ENCODE results near the gene CCDC88A. TPM values are rescaled to one million over a fixed set of nuclear protein-coding genes. Genes with fewer than 3 reads are reported as not detected.
"Not testable (repeated sequence)": the region's sequence is repeated elsewhere in the genome, so short reads cannot be mapped to it uniquely, and the experiment has no call there.

Gene CCDC88A
- total and polyA plus RNA-seq, 2 donors, result 39.6 to 40.8 TPM

DNA sequence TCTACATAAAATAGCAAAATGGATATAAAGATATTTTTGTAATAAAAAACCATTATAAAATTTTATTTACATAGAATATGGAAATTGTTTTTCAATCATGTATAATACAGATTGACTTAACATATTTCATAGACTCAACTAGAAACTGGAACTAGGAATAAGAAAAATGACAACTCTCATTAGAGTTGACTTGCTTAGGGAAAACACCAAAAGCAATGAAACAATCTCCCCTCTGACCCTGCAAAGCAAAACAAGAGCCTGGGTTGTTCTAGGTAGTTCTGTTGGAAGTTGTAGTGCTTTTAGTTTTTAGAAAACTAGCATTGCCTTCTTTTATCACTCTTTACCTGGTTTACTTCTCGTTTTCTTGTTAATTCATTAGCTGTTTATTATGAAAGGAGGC, 118.4 kb downstream of the CCDC88A start:
- H3K27me3 ChIP-seq (ENCODE audit: control insufficient read depth in 2 of 2, insufficient read depth in 1 of 2, low read length in 1 of 2), result no peaks in the 10 kb centered on the region
- 100% methylated on average over 1 of the region's 1 CpG for WGBS

DNA sequence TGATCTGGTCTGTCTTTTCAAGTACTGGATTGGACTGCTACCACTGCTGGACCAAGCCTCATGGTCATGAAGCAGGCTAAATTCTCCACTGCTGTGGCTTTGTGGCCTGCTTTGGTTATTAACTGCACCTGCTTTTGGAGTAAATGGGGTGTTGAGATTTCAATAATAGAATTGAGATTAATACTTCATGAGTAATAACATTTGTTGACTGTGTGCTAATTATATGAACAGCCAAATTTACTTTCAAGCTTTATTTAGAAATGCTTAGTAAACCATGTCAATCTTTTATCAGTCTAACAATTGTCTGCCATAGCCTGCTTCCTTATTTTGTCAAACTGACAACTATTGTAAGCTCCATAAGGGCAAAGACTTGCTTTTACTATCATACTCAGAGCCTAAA, 123.3 kb downstream of the CCDC88A start:
- no peaks in the 10 kb centered on the region for H3K27me3 ChIP-seq (ENCODE audit: control insufficient read depth in 2 of 2, insufficient read depth in 1 of 2, low read length in 1 of 2)

More for the DNA sequence above, 118.4 kb downstream of the CCDC88A start:
- Histone ChIP-seq H3K4me1 (ENCODE audit: control insufficient read depth in 2 of 2, insufficient read depth in 2 of 2, low read length in 2 of 2) (no peaks in the 10 kb centered on the region), H3K27ac (ENCODE audit: low read depth in 1 of 2, low read length in 1 of 2) (no peak overlapping the region), H3K4me3 (ENCODE audit: low read length in 2 of 2) (no peak overlapping the region), H3K9me3 (ENCODE audit: control insufficient read depth in 2 of 2, insufficient read depth in 1 of 2, low read length in 1 of 2) (no peaks in the 10 kb centered on the region), H3K36me3 (ENCODE audit: control insufficient read depth in 2 of 2, insufficient read depth in 2 of 2, low read length in 1 of 2) (peaks cover 7 to 29% of the 10 kb centered on the region in 2 donors)
- no peak for DNase-seq (ENCODE audit: low read depth in 6 of 9, low spot score in 9 of 9)

DNA sequence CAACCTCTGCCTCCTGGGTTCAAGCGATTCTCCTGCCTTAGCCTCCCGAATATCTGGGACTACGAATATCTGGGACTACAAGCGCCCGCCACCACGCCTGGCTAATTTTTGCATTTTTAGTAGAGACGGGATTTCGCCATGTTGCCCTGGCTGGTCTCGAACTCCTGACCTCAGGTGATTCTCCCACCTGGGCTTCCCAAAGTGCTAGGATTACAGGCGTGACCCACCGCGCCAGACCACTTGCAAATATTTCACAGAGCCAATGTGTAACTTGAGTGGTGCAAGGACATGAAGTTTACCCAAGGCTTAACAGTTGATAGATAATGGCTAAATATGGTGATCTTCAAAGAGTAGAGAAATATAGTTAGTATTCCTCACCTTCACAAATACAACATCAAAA, 136.6 kb downstream of the CCDC88A start:
- H3K27ac ChIP-seq (ENCODE audit: low read depth in 1 of 2, low read length in 1 of 2), result no peak overlapping the region
- WGBS, result 97% methylated on average over 12 of the region's 12 CpGs

More for the DNA sequence above, 123.3 kb downstream of the CCDC88A start:
- no peak overlapping the region for H3K27ac ChIP-seq (ENCODE audit: low read depth in 1 of 2, low read length in 1 of 2)
- DNase-seq (ENCODE audit: low read depth in 6 of 9, low spot score in 9 of 9), result no peak
- no peaks in the 10 kb centered on the region for H3K4me1 ChIP-seq (ENCODE audit: control insufficient read depth in 2 of 2, insufficient read depth in 2 of 2, low read length in 2 of 2)
- H3K4me3 ChIP-seq (ENCODE audit: low read length in 2 of 2), result no peak overlapping the region
- peaks cover 12 to 35% of the 10 kb centered on the region in 2 donors for H3K36me3 ChIP-seq (ENCODE audit: control insufficient read depth in 2 of 2, insufficient read depth in 2 of 2, low read length in 1 of 2)
- H3K9me3 ChIP-seq (ENCODE audit: control insufficient read depth in 2 of 2, insufficient read depth in 1 of 2, low read length in 1 of 2), result no peaks in the 10 kb centered on the region

DNA sequence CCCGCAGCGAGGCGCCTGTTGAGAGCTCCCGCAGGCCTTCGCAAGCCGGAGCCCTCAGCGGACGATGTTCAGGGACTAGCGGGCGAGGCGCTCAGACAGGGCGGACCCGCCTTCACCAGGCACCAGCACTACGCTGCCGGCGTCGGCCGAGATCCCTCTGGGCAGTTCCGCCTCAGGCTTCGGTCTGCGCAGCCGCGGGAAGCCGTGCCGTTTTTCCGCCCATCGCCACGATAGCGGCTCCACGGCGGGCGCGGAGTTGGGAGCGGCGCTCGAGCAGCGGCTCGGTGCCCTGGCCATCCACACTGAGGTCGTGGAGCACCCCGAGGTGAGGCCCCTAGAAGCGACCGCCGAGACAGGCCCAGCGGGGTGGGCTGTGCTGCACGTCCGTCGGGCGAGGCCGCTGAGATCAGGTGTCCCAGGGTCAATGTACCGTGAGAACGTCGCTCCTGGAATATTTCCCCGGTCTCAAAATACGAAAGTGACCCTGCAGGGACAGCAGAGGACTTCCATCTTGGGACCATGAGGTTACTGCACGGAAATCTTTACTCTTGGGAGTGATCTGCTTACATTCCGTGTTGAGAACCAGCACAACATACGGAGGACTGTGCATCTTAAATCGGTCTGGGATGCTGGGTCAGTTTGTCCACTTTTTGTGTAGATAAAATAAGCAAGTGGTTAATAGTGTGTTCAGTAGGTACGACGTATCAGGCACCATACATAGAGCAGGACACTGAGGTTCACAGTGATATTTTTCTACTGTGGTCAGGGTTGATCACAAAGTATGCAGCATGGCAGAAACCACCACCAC, 137.3 kb downstream of the CCDC88A start:
- H3K9me3 ChIP-seq (ENCODE audit: control insufficient read depth in 2 of 2, insufficient read depth in 1 of 2, low read length in 1 of 2), result peaks cover 0 to 1% of the 10 kb centered on the region in 2 donors
- H3K27me3 ChIP-seq (ENCODE audit: control insufficient read depth in 2 of 2, insufficient read depth in 1 of 2, low read length in 1 of 2), result peaks cover 0 to 2% of the 10 kb centered on the region in 2 donors
- peak overlapping the region; percentile 76 to 91 for H3K27ac ChIP-seq (ENCODE audit: low read depth in 1 of 2, low read length in 1 of 2)
- peaks cover 4 to 10% of the 10 kb centered on the region in 2 donors for H3K4me1 ChIP-seq (ENCODE audit: control insufficient read depth in 2 of 2, insufficient read depth in 2 of 2, low read length in 2 of 2)
- H3K4me3 ChIP-seq (ENCODE audit: low read length in 2 of 2), result peak overlapping the region; percentile 81
- WGBS, result 4% methylated on average over 60 of the region's 60 CpGs
- H3K36me3 ChIP-seq (ENCODE audit: control insufficient read depth in 2 of 2, insufficient read depth in 2 of 2, low read length in 1 of 2), result peaks cover 0 to 3% of the 10 kb centered on the region in 2 donors
- peak; percentile 47 to 88 (median 62) for DNase-seq (ENCODE audit: low read depth in 6 of 9, low spot score in 9 of 9)

More for the DNA sequence above, 136.6 kb downstream of the CCDC88A start:
- Histone ChIP-seq H3K27me3 (ENCODE audit: control insufficient read depth in 2 of 2, insufficient read depth in 1 of 2, low read length in 1 of 2) (peaks cover 0 to 2% of the 10 kb centered on the region in 2 donors), H3K4me3 (ENCODE audit: low read length in 2 of 2) (no peak overlapping the region), H3K4me1 (ENCODE audit: control insufficient read depth in 2 of 2, insufficient read depth in 2 of 2, low read length in 2 of 2) (peaks cover 4 to 10% of the 10 kb centered on the region in 2 donors), H3K36me3 (ENCODE audit: control insufficient read depth in 2 of 2, insufficient read depth in 2 of 2, low read length in 1 of 2) (peaks cover 0 to 3% of the 10 kb centered on the region in 2 donors), H3K9me3 (ENCODE audit: control insufficient read depth in 2 of 2, insufficient read depth in 1 of 2, low read length in 1 of 2) (peaks cover 0 to 1% of the 10 kb centered on the region in 2 donors)
- DNase-seq (ENCODE audit: low read depth in 6 of 9, low spot score in 9 of 9), result no peak

DNA sequence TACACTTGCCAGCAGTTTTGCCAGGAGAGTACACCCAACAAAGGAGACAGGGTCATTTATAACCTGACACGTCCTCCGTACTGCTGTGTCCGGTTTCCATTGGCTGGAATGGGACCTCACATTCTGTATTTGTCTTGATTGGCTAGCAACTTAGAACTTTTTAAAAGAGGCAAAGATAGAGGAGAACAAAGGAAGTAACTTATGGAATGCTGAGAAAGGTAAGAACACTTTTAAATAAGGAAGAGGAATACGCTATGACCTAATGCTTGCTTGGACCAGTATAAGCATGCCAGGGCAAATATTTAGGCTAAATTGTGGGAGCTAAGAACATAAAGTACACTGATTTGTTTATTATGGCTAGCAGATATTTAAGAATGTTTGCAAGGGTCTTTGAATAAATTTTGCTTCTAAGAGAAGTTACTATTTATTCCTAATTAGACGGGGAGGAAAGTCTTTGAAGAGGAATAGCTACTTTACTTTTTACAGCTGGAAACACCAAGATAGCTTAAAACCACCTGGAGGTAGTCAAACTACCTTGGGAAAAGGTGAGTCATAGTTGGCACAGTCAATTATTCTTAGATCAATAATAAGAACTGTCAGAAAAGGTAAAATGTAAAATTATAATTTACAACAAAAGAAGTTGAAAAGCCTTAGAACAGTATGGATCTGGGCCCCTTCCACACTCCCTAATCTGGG, 138.7 kb downstream of the CCDC88A start:
- not testable (repeated sequence) for H3K27me3 ChIP-seq (ENCODE audit: control insufficient read depth in 2 of 2, insufficient read depth in 1 of 2, low read length in 1 of 2); H3K4me1 ChIP-seq (ENCODE audit: control insufficient read depth in 2 of 2, insufficient read depth in 2 of 2, low read length in 2 of 2); DNase-seq (ENCODE audit: low read depth in 6 of 9, low spot score in 9 of 9); H3K4me3 ChIP-seq (ENCODE audit: low read length in 2 of 2); H3K27ac ChIP-seq (ENCODE audit: low read depth in 1 of 2, low read length in 1 of 2); H3K9me3 ChIP-seq (ENCODE audit: control insufficient read depth in 2 of 2, insufficient read depth in 1 of 2, low read length in 1 of 2); H3K36me3 ChIP-seq (ENCODE audit: control insufficient read depth in 2 of 2, insufficient read depth in 2 of 2, low read length in 1 of 2)
- WGBS, result 89% methylated on average over 5 of the region's 5 CpGs

DNA sequence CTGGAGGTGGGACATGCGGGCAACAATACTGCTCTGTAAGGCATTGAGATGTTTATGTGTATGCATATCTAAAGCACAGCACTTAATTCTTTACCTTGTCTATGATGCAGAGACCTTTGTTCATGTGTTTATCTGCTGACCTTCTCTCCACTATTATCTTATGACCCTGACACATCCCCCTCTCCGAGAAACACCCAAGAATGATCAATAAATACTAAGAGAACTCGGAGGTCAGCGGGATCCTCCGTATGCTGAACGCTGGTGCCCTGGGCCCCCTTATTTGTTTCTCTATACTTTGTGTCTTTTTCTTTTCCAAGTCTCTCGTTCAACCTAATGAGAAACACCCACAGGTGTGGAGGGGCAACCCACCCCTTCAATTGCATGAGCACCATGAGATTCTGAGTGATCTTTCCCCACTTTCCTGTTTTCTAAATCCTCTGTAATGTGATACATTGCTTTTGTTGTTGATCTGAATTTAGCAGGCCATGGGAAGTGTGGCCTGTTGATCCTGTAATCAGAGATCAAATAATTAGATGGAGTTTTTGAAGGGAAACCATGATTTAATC, 139.7 kb downstream of the CCDC88A start:
- not testable (repeated sequence) for H3K27ac ChIP-seq (ENCODE audit: low read depth in 1 of 2, low read length in 1 of 2); H3K4me3 ChIP-seq (ENCODE audit: low read length in 2 of 2)

DNA sequence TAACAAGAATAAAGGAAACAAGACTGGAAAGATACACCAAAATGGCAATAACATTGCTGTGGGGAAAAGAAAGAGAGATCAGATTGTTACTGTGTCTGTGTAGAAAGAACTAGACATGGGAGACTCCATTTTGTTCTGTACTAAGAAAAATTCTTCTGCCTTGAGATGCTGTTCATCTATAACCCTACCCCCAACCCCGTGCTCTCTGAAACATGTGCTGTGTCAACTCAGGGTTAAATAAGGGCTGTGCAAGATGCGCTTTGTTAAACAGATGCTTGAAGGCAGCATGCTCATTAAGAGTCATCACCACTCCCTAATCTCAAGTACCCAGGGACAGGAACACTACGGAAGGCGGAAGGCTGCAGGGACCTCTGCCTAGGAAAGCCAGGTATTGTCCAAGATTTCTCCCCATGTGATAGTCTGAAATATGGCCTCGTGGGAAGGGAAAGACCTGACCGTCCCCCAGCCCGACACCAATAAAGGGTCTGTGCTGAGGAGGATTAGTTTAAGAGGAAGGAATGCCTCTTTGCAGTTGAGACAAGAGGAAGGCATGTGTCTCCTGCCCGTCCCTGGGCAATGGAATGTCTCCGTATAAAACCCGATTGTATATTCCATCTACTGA, 140.3 kb downstream of the CCDC88A start:
- not testable (repeated sequence) for H3K36me3 ChIP-seq (ENCODE audit: control insufficient read depth in 2 of 2, insufficient read depth in 2 of 2, low read length in 1 of 2); H3K9me3 ChIP-seq (ENCODE audit: control insufficient read depth in 2 of 2, insufficient read depth in 1 of 2, low read length in 1 of 2); H3K27ac ChIP-seq (ENCODE audit: low read depth in 1 of 2, low read length in 1 of 2); H3K4me1 ChIP-seq (ENCODE audit: control insufficient read depth in 2 of 2, insufficient read depth in 2 of 2, low read length in 2 of 2); H3K4me3 ChIP-seq (ENCODE audit: low read length in 2 of 2); DNase-seq (ENCODE audit: low read depth in 6 of 9, low spot score in 9 of 9); H3K27me3 ChIP-seq (ENCODE audit: control insufficient read depth in 2 of 2, insufficient read depth in 1 of 2, low read length in 1 of 2)
- 84% methylated on average over 10 of the region's 10 CpGs for WGBS

More for the DNA sequence above, 139.7 kb downstream of the CCDC88A start:
- WGBS, result 96% methylated on average over 7 of the region's 7 CpGs
- H3K9me3 ChIP-seq (ENCODE audit: control insufficient read depth in 2 of 2, insufficient read depth in 1 of 2, low read length in 1 of 2); DNase-seq (ENCODE audit: low read depth in 6 of 9, low spot score in 9 of 9); H3K36me3 ChIP-seq (ENCODE audit: control insufficient read depth in 2 of 2, insufficient read depth in 2 of 2, low read length in 1 of 2); H3K4me1 ChIP-seq (ENCODE audit: control insufficient read depth in 2 of 2, insufficient read depth in 2 of 2, low read length in 2 of 2); H3K27me3 ChIP-seq (ENCODE audit: control insufficient read depth in 2 of 2, insufficient read depth in 1 of 2, low read length in 1 of 2): not testable (repeated sequence)

DNA sequence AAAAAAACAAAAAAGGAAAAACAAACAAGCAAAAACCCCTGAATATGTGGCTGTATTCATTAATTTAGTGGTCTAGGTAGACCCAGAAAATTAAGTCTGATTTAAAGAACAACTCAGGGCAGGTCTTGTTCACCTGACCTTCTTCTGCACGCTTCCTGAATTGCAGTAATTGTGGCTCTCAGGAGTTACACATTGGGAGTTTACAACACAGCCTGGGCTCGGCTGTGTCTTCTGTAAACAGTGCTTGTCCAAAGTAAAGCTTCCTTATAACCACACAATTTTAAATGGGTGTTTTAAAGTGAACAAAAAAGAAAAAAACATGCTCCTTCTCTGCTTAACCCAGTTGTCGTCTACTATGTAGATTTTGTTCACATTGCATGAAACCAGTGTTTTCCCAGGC, 142.3 kb downstream of the CCDC88A start:
- H3K36me3 ChIP-seq (ENCODE audit: control insufficient read depth in 2 of 2, insufficient read depth in 2 of 2, low read length in 1 of 2), result no peaks in the 10 kb centered on the region
- H3K9me3 ChIP-seq (ENCODE audit: control insufficient read depth in 2 of 2, insufficient read depth in 1 of 2, low read length in 1 of 2), result peaks cover 0 to 1% of the 10 kb centered on the region in 2 donors
- H3K27ac ChIP-seq (ENCODE audit: low read depth in 1 of 2, low read length in 1 of 2), result no peak overlapping the region
- H3K4me3 ChIP-seq (ENCODE audit: low read length in 2 of 2), result no peak overlapping the region
- no peak for DNase-seq (ENCODE audit: low read depth in 6 of 9, low spot score in 9 of 9)
- peaks cover 0 to 6% of the 10 kb centered on the region in 2 donors for H3K4me1 ChIP-seq (ENCODE audit: control insufficient read depth in 2 of 2, insufficient read depth in 2 of 2, low read length in 2 of 2)
- H3K27me3 ChIP-seq (ENCODE audit: control insufficient read depth in 2 of 2, insufficient read depth in 1 of 2, low read length in 1 of 2), result peaks cover 0 to 2% of the 10 kb centered on the region in 2 donors
- 89% methylated on average over 3 of the region's 3 CpGs for WGBS

All from thymus (tissue), 11 donors.